AG04449 (cell line): ENCODE results near the gene ACTR8.

ENCODE experiments used
- CTCF ChIA-PET: fragments of 350-600 bp; formaldehyde crosslinking; extraction: SDS; loops from one replicate; lab custom pipeline; 2021; ENCODE audit warnings: antibody characterized with exemption; lab: Yijun Ruan, JAX
- POLR2A ChIA-PET: fragments of 400-600, 350-600 bp; formaldehyde crosslinking; extraction: SDS; loops from one replicate; lab custom pipeline; 2020; ENCODE audit warnings: antibody characterized with exemption, inconsistent platforms; lab: Yijun Ruan, JAX
- DNase-seq: peaks from one replicate; pipeline ENCODE4 v3.0.0-alpha.2; 2010; ENCODE audit warnings: low read depth, low spot score
- H3K4me3 ChIP-seq: 2 replicates; pipeline ENCODE4 v1.5.1; 2011; ENCODE audit warnings: low read depth, mild to moderate bottlenecking, control low read depth, low read length
- TF ChIP-seq, protein P1 (sequence below): IDR thresholded peaks from one replicate; pipeline ENCODE4 v1.5.1; 2011; ENCODE audit warnings: mild to moderate bottlenecking, moderate library complexity, low read length, control low read depth, inconsistent platforms; ENCODE audit not compliant: insufficient read depth; ENCODE audit errors: missing control alignments

ACTR8 gene

DNA sequence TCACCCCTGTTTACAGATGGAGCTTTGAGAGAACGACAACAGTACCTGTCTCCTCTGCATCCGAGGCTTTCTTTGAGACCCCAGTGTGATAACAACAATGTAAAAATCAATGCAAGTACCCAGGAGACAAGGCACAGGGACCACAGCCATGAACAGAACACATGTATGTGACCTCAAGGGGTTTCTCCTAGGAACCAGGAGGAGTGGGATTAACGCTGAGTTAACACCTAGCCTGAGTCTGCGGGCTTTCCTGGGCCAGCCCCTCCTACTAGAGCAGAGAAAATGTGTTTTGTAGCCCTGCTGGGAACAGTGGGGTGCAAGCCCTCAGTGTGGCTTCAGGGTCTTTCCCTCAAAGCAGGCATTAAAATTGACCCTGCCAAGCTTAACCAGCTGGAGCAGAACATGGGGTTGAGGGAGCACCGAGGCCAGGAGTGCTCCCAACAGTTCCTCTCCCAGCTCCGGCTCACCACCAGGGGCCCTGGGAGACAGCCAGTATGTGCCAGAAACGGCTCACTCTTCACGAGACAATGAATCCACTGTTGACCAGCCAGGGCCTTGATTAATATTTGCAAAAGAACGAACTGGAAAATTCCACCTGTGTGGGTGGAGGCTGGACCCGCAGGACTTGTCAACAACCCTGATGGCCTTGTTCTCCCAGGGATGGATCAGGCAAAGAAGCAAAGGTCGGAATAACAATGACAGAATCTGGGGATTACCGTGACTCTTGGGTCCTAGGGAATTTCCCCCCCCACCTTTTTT, 39.3 kb downstream of the ACTR8 start:
- CTCF ChIA-PET = no interaction called here
- no peak overlapping the region for H3K4me3 ChIP-seq
- POLR2A ChIA-PET = no interaction called here
- TF ChIP-seq, protein P1, sequence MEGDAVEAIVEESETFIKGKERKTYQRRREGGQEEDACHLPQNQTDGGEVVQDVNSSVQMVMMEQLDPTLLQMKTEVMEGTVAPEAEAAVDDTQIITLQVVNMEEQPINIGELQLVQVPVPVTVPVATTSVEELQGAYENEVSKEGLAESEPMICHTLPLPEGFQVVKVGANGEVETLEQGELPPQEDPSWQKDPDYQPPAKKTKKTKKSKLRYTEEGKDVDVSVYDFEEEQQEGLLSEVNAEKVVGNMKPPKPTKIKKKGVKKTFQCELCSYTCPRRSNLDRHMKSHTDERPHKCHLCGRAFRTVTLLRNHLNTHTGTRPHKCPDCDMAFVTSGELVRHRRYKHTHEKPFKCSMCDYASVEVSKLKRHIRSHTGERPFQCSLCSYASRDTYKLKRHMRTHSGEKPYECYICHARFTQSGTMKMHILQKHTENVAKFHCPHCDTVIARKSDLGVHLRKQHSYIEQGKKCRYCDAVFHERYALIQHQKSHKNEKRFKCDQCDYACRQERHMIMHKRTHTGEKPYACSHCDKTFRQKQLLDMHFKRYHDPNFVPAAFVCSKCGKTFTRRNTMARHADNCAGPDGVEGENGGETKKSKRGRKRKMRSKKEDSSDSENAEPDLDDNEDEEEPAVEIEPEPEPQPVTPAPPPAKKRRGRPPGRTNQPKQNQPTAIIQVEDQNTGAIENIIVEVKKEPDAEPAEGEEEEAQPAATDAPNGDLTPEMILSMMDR = no peak
- DNase-seq = no peak

DNA sequence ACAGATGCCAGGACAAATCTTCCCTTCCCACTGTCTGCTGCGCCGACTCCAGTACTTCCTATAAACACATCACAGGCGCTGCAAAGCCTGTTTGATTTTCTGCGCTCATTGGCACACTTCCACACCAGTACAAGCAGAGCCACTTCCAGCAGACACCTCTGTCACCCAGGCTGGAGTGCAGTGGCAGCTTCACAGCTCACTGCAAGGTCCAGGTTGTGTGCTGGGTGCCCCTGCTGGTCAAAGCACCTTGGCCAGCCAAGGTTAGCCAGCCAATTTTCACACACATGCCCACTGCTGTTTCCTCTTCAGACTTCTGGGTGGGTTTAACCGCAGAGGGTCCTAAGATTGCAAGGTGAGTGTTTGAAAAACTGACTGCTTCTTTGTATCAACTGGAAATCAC, 40.7 kb downstream of the ACTR8 start:
- DNase-seq = no peak
- H3K4me3 ChIP-seq = no peak overlapping the region
- CTCF ChIA-PET = no interaction called here
- POLR2A ChIA-PET = no interaction called here
- TF ChIP-seq, protein P1 = no peak

DNA sequence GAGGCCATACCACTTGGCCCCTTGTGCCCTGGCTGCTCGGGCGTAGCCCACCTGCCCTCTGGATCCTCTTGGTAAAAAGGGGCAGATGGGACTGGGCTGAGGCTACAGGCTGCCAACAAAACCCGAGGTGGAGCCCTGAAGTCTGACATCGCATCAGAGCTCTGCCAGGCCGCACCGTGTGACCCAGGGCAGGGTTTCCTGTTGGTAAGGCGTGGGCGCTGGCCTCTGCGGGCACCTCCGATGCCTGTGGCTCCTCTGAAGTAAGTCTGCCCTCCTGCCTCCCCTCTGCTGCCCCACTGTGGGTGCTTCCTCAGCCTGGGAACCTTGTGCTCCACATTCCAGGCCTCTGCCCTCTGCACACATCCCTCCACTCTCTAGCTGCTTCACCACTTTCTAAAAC, 44.6 kb downstream of the ACTR8 start:
- H3K4me3 ChIP-seq = no peak overlapping the region
- TF ChIP-seq, protein P1 = no peak
- ChIA-PET POLR2A (no interaction called here), CTCF (no interaction called here)
- no peak for DNase-seq

DNA sequence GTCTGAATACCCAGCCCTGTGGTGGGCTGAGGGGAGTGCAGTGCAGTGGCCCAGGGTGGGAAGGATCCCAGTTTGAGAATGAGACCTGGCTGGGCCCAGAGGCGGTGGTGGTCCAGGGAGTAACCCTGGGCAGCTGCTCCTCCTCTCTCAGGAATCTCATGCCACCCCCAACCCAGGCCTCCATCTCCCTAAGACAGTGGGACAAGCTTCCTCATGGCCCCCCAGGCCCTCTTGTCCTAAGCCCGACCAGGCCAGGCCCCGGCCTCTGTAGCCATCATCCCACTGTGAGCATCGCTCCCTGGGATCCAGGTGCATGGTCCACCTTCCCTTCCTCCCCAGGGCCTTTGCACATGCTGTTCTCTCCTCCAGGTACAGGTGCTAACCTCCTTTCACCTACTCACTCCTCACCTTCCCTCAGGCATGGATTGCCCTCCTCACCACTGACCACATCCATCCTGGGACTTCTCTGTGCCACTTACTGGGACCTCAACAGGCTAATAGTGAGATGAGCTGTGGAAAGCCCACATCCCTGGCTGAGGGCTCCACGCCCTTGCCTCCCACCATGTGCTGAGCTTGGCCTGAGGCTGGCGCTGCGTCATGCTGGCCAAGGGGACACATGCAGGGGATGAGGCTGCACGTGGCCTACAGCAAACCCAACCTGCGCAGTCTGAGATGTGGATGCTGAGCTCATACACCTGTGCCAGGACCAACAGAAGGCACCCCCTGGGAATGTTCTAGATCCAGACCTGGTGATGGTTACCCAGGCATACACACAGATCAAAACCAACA, 45.7 kb downstream of the ACTR8 start:
- TF ChIP-seq, protein P1 = no peak
- POLR2A ChIA-PET = no interaction called here
- DNase-seq = no peak
- no peak overlapping the region for H3K4me3 ChIP-seq
- CTCF ChIA-PET = no interaction called here

DNA sequence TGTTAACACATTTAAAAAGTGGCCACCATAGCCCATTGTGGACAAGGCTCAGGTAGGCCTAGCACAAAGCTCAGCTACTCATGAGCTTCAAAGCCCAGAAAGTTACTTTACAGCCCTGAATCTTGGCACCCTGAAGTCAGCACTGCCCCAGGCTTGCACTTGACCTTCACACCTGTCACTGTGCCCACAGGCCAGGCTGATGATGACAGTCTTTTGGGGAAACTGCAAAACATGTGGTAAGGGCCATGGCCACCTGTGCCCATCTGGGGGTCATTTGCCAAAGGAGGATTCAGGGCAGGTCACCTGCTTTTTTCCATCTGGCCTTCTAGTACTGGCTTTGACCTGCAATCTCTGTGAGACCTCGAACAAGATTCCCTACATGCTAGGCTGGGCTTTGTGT, 46.7 kb downstream of the ACTR8 start:
- ChIA-PET POLR2A (no interaction called here), CTCF (interaction anchor here (1.6 kb wide), 1 partner anchor 10 kb away, joined by 4 read pairs; no protein-coding TSS in a partner anchor)
- no peak overlapping the region for H3K4me3 ChIP-seq
- TF ChIP-seq, protein P1 = no peak
- DNase-seq = no peak

DNA sequence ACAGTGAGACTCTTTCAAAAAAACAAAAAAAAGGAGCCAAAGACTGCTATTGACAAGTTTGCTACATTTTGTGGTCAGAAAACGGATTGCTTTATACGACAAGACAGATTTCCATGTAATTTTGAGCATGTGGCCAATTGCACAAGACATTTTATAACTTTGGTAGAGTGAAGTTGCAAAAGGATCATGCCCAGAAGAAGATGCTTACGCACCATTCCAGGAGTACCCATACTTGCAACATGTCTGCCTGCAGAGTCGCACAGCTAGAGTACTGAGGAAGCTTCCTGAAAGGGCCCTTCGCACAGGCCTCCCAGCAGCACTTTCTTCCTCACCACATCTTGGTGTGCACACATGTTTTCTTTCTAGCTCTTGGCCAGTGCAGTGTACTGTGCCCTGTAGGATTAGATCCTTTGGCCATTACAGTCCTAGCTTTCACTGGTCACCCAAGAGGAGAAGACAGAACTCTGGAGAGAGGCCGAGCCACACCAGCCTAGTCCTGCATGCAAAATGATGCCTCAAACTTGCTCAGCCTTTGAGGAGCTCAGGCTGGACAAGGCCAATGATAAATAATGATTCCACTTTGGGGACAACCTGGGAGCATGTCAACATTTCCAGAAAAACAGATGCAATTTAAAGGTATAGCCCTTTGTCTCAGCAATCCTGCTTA, 47.4 kb downstream of the ACTR8 start:
- DNase-seq = no peak
- ChIA-PET POLR2A (no interaction called here), CTCF (interaction anchor here (1.6 kb wide), 1 partner anchor 10 kb away, joined by 4 read pairs; no protein-coding TSS in a partner anchor)
- no peak overlapping the region for H3K4me3 ChIP-seq
- TF ChIP-seq, protein P1 = no peak
